Nucleus accumbens (tissue), 56 donors: Measurements from ENCODE around the gene SLC44A3.

Experiments
- DNase-seq, 56 donors: peaks; one replicate each; lab custom pipeline; 2025; lab: John Stamatoyannopoulos, UW

SLC44A3 gene

GRCh38 chr1:94866164-94866807 lies 46.1 kb downstream of the SLC44A3 start:
- DNase-seq: peak in 1 of 56 donors; percentile 4

- DNase-seq: no peak
These were observed 50.9 kb downstream of the SLC44A3 start for GRCh38 chr1:94871031-94871430.

- no peak for DNase-seq
These were observed 52.8 kb downstream of the SLC44A3 start for GRCh38 chr1:94872771-94873495.

GRCh38 chr1:94873520-94874351 lies 53.6 kb downstream of the SLC44A3 start:
- peak in 53 of 56 donors; percentile 12 to 92 (median 64) for DNase-seq

GRCh38 chr1:94874423-94874822 lies 54.3 kb downstream of the SLC44A3 start:
- no peak for DNase-seq

- no peak for DNase-seq
These were observed 55.6 kb downstream of the SLC44A3 start for GRCh38 chr1:94875794-94876193.

GRCh38 chr1:94876362-94876761 lies 56.2 kb downstream of the SLC44A3 start:
- no peak for DNase-seq

- DNase-seq: no peak
These were observed 58.2 kb downstream of the SLC44A3 start for GRCh38 chr1:94878329-94878728.

- DNase-seq: peak in 1 of 56 donors; percentile 23
These were observed 63.5 kb downstream of the SLC44A3 start for GRCh38 chr1:94883691-94884090.

GRCh38 chr1:94884106-94884505 lies 63.9 kb downstream of the SLC44A3 start:
- DNase-seq: peak in 29 of 56 donors; percentile 5 to 55 (median 22)

- peak in 1 of 56 donors; percentile 18 for DNase-seq
These were observed 64.3 kb downstream of the SLC44A3 start for GRCh38 chr1:94884507-94884906.

- no peak for DNase-seq
These were observed 66.2 kb downstream of the SLC44A3 start for GRCh38 chr1:94886361-94886760.

GRCh38 chr1:94887106-94887505 lies 66.9 kb downstream of the SLC44A3 start:
- DNase-seq: no peak

- no peak for DNase-seq
These were observed 67.5 kb downstream of the SLC44A3 start for GRCh38 chr1:94887603-94888171.

GRCh38 chr1:94888201-94888600 lies 68.0 kb downstream of the SLC44A3 start:
- no peak for DNase-seq

- DNase-seq: no peak
These were observed 72.6 kb downstream of the SLC44A3 start for GRCh38 chr1:94892604-94893254.

- DNase-seq: no peak
These were observed 74.5 kb downstream of the SLC44A3 start for GRCh38 chr1:94894630-94895029.

GRCh38 chr1:94895518-94895917 lies 75.4 kb downstream of the SLC44A3 start:
- DNase-seq: no peak

GRCh38 chr1:94898491-94899385 lies 78.6 kb downstream of the SLC44A3 start:
- DNase-seq: no peak
